ENCODE measurements around the gene DAP.

- no peak for TF ChIP-seq EZH2 (IDR thresholded peaks at IDR 0.05; ENCODE audit: low read depth, unreplicated experiment)
- no peak for TF ChIP-seq CTCF (conservative IDR thresholded peaks at IDR 0.05; ENCODE audit: low read depth in 2 of 2)
- no peak for TF ChIP-seq POLR2AphosphoS5 (IDR thresholded peaks at IDR 0.05; ENCODE audit: low read depth)
- TF ChIP-seq EZH2phosphoT487 (IDR thresholded peaks at IDR 0.05; ENCODE audit: unreplicated experiment) = no peak
- no peak for TF ChIP-seq JUNB (IDR thresholded peaks at IDR 0.05; ENCODE audit: unreplicated experiment)
- no peak for TF ChIP-seq STAT1 (IDR thresholded peaks at IDR 0.05; ENCODE audit: unreplicated experiment)
- TF ChIP-seq REST (IDR thresholded peaks at IDR 0.05; ENCODE audit: unreplicated experiment) = no peak
- TF ChIP-seq ETS1 (IDR thresholded peaks at IDR 0.05) = no peak
- no peak for TF ChIP-seq CREB1 (CRISPR knock-in tag; IDR thresholded peaks at IDR 0.05; ENCODE audit: low read depth)
- TF ChIP-seq ZNF331 (CRISPR knock-in tag; IDR thresholded peaks at IDR 0.05; ENCODE audit: low read depth) = no peak
These were observed 89.7 kb downstream of the DAP start for GRCh38 chr5:10671041-10672008.
